GM18505 (cell line): ENCODE data around the gene SS18L1.

Source experiments
- ATAC-seq: cut with Tn5 transposase; IDR thresholded peaks from one replicate; pipeline ENCODE4 v1.9.1; 2021; ENCODE audit not compliant: unreplicated experiment
- POLR2A ChIP-seq: IDR thresholded peaks from 4 replicates; pipeline ENCODE4 v1.6.1; 2011; ENCODE audit warnings: borderline replicate concordance; ENCODE audit not compliant: insufficient read depth, insufficient read length; ENCODE audit errors: extremely low read depth

The SS18L1 gene

DNA sequence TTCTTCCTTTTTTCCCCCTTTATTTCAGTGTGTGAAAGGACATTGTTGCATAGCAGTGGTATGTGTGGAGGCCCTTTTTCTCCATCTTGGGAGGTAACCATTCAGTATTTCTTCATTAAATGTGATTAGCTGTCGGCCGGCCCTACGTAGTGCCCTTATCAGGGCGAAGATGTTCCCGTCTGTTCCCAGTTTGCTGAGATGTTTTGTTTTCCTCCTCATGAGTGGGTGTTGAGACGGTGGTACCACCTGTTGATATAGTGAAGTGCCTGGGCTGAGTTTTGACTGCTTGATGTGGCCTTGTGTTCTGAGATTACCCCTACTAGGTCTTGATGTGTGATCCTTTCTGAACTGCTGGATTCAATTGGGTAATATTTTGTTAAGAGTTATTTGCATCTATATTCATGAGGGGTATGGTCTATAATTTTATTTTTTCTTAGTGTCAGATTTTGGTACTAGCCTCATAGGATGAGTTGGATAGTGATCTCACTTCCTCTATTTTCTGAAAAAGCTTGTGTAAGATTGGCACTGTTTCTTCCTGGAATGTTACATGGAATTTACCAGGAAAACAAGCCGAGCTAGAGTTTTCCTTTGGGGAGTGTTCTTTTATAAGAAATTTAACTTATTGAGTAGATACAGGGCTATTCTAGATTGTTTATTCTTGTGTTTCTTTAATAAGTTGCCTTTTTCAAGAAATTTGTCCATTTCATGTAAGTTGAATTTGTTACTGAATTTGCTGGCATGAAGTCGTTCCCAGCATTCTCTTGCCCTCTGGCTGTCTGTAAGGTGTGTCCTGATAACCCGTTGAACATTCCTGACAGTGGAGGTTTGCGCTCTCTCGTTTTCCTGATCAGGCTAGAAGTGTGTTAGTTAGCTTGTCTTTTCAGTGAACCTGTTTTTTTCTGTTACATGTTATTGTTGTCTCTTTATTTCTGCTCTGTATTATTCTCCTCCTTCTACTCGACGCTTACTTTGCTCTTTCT lies 43.6 kb downstream of the SS18L1 start:
- ATAC-seq = no peak

DNA sequence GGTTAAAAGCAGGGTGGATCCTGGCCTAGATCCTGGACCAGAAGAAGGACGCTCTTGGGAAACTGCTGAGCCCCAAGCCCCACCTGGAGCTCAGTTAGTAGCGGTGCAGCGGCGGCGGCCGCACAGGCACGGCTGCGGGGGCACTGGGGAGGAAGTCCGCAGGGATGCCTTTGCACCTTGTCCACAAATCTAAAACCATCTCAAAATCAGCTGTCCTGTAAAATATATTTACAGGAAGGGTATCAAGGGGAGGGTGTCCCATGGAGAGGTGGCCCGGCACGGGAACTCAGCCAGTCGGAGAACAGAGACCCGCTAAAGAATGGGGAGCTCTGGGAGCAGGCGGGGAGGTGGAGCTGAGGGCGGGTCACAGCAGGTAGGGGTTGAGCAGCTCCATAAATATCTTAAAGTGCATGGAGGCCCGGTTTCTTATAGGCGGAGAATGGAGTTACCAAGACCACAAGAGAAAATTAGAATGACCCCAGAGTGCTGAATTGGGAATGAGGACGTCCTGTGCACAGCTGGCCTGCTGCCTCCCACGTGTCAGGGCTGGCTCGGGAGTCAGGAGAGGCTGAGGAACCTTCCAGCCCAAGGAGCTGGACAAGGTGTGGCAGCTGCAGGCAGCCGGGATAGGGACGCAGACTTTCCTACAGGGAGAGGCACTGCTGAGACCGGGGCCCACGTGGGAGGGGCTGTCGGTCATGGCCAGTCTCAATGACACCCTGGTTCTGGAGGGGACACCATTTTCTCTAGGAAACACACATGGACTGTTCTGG lies 47.3 kb downstream of the SS18L1 start:
- ATAC-seq = no peak
- no peak for TF ChIP-seq POLR2A

More for the DNA sequence above, 43.6 kb downstream of the SS18L1 start:
- TF ChIP-seq POLR2A = no peak

DNA sequence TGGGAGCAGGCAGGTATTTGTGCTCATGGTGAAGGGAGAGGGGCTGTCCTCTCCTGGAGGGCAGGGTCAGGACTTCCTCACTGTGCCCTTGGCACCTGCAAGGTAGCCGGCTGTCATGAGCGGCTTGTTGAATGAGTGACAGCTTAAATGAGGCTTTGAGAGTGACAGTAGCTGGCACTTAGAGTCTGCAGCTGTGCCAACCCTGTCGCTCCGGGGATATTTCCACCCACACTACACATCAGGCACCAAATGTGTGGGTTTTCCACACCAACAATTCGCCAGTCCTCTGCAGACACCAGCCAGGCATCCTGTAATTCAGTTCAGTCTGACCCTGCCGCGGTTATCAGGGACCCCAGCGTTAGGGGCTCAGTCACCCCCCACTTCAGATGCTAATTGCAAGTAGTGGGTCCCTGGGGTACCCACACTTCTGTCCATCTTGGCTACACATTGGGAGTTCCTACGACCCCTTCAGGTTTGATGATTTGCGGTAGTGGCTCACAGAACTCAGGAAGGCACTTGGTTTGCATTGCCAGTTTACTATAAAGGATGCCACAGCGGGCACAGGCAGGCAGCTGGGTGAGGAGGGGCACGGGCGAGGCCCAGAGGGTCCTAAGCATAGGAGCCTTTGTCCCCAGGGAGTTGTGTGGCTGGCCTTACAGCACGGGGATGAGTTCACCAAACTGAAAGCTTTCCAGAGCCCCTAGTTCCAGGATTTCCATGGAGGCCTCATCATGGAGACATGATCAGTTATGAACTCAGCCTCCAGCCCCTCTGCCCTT lies 48.4 kb downstream of the SS18L1 start:
- ATAC-seq = no peak
- no peak for TF ChIP-seq POLR2A

DNA sequence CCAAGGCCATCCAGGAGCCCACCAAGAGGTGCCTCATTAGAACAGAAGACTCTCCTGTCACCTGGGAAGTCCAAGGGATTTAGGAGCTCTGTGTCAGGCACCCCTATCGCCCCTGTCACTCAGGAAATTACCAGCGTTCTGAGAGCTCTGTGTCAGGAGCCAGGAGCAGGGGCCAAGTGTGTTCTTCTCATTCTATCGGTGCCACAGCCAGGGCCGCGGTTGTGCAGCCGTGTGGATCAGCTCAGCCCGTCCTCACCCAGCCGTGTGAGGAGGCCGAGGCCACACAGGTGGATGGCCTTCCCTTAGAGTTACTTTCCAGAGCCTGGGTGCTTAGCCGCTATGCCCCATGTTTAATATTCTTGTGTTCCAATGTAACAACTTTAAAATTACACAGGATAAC lies 49.1 kb downstream of the SS18L1 start:
- TF ChIP-seq POLR2A = no peak
- ATAC-seq = no peak

DNA sequence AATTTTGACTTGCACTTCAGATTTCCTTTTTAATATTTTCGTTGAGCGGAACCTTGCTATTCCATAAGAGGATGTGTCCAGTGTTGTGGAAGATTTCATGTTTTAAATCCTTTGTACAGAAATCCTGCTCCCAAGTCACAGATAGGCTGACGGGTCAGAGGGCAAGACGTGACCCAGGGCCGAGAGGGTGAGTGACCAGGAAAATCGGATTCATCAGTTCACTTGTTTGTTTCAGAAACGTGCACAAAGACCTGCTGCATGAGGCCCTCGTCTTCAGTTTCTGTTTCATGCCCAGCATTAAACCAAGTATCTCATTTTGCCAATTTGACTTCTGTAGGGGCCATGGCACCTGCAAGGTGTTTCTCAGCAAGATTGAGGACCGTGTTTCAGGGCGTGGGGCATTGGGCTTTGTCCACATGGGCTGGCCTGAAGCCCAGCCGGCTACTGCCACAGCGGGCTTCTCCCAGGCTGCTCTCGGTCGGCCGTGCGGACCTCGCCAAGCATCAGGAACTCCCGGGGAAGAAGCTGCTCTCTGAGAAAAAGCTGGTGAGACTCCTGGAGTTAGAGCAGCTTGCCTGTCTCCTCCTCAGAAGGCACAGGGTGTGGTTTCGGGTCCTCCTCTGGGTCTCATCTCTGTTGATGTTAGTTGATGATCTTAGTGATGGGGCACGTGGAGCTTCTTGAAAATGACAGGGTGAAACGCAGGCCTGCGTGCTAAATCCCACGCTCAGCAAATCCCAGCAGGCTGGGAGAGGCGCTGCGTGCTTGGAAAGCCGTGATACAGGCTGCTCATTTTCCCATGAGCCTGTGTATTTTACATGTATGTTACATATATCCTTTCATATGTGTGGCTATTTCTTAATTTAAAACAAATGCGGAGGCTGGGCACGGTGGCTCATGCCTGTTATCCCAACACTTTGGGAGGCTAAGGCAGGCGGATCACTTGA lies 49.8 kb downstream of the SS18L1 start:
- no peak for TF ChIP-seq POLR2A
- ATAC-seq = no peak

DNA sequence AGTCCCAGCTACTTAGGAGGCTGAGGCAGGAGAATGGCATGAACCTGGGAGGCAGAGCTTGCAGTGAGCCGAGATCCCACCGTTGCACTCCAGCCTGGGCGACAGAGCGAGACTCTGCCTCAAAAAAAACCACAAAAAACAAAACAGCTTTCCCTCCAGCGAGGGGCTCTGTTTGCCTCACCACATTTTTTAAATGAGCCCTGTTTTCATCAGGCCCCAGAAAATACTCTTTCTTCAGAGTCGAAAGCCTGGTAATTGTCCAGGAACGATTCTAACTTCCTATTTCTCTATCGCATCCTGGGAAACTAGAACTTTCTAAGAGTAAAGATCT lies 51.5 kb downstream of the SS18L1 start:
- no peak for ATAC-seq
- TF ChIP-seq POLR2A = no peak

DNA sequence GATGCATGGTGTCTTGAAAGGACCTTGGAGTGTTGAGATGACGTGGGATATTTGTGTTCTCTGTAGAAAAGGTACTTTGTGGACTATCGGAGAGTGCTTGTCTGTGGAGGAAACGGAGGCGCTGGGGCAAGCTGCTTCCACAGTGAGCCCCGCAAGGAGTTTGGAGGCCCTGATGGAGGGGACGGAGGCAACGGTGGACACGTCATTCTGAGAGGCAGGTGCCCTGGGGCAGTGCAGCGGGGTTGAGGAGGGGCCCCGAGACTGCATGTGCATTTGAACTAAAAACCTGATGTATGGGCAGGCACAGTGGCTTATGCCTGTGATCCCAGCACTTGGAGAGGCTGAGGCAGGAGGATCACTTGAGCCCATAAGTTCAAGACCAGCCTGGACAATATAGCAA lies 52.2 kb downstream of the SS18L1 start:
- ATAC-seq = no peak
- TF ChIP-seq POLR2A = no peak

DNA sequence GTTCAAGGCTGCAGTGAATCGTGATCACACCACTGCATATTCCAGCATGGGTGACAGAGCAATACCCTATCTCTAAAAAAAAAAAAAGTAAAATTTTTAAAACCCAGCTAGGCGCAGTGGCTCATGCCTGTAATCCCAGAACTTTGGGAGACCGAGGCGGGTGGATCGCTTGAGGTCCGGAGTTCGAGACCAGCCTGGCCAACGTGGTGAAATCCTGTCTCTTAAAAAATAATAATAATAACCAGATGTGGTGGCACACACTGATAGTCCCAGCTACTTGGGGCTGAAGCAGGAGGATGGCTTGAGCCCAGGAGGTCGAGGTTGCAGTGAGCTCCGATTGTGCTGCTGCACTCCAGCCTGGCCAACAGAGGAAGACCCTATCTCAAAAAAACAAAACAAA lies 52.7 kb downstream of the SS18L1 start:
- ATAC-seq = no peak
- TF ChIP-seq POLR2A = no peak

DNA sequence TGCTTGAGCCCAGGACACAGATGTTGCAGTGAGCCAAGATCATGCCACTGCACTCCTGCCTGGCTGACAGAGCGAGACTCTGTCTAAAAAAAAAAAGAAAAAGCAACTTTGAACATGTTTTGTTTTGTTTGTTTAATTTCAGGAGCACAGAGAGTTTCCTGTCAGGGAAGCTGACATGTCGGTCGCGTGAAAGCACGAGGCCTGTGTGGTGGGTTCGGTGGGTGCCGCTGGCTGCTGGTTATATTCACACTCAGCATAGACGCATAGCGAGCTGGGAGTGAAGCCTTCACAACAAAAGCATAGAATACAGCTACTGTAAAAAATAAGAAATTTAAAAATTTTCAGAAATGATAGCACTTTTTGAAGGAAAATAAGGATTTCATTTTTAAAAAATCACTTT lies 53.7 kb downstream of the SS18L1 start:
- TF ChIP-seq POLR2A = no peak
- no peak for ATAC-seq

DNA sequence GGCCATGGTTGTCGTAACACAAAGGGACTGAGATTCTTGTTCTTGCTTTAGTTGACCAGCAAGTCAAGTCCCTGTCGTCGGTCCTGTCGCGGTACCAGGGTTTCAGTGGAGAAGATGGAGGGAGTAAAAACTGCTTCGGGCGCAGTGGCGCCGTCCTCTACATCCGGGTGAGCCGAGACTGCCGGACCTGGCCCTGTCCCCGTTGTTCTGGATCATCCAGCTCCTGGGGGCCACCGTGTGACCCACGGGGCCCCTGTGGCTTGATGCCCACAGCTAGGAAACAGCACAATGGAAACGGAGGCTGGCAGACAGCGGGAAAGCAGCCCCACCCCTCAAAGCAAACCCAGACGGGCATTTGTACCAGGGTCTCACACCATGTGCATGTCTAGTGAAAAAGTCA lies 54.2 kb downstream of the SS18L1 start:
- no peak for TF ChIP-seq POLR2A
- ATAC-seq = no peak

DNA sequence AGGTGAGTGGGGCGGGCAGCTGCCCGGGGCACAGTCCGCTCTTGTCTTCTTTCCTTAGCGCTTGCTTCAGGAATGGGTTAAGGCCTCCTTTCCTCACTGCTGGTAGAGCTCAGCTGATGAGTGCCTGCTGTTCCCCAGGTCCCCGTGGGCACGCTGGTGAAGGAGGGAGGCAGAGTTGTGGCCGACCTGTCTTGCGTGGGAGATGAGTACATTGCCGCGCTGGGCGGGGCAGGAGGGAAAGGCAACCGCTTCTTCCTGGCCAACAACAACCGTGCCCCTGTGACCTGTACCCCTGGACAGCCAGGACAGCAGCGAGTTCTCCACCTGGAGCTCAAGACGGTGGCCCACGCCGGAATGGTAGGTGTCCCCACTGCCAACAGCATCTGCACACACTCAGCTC lies 54.9 kb downstream of the SS18L1 start:
- no peak for TF ChIP-seq POLR2A
- ATAC-seq = no peak

DNA sequence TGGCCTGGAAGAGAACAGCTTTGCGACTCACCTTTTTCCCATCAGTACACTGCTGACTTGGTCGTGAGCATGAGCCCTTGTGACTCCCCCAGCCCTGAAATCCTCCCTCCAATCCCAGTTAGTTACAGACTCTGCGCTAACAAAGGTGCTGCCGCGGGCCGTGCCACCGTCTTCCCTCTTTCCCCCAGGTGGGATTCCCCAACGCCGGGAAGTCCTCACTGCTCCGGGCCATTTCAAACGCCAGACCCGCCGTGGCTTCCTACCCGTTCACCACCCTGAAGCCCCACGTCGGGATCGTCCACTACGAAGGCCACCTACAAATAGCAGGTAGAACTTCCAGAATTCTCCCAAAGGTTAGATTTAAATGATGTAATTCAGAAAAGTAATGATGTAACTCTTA lies 55.4 kb downstream of the SS18L1 start:
- no peak for ATAC-seq
- TF ChIP-seq POLR2A = no peak
